HepG2 (cell line): Measurements from ENCODE around the gene DLG5. TPM values are rescaled to one million over a fixed set of nuclear protein-coding genes. Genes with fewer than 3 reads are reported as not detected.
A peak's percentile ranks its signal among the peaks of the same experiment; 100 is the strongest.

Experiments
- ATAC-seq: fragments of 200-7000 bp; cut with Tn5 transposase; 3 replicates; pipeline ENCODE4 v1.9.1; 2020; ENCODE audit warnings: mild to moderate bottlenecking, moderate library complexity
- BruUV-seq: library from RNA; stranded (reverse); fragments of 400-500 nt; replicated peaks from 2 replicates; lab custom pipeline; 2021; lab: Mats Ljungman, UMichigan
- CTCF ChIA-PET: fragments of 300-600 bp; formaldehyde crosslinking; extraction: SDS; loops from one replicate; lab custom pipeline; 2021; ENCODE audit warnings: low total read pairs, inconsistent platforms, low intra/inter-chr PET ratio; lab: Yijun Ruan, JAX
- POLR2A ChIA-PET: fragments of 350-600 bp; sonication (Branson Sonifier 250); formaldehyde crosslinking; loops from one replicate; lab custom pipeline; 2020; ENCODE audit warnings: antibody characterized with exemption, inconsistent platforms; lab: Yijun Ruan, JAX
- DNase-seq: peaks from one replicate; pipeline ENCODE4 v3.0.0-alpha.2; 2015; ENCODE audit warnings: low spot score
- FAIRE-seq: peaks from 3 replicates; lab custom pipeline; 2011; peaks lifted over from hg19 to GRCh38; lab: Jason Lieb, UNC
- H2AFZ ChIP-seq: one replicate; pipeline ENCODE4 v1.6.1; 2011; ENCODE audit warnings: low read length, inconsistent platforms
- H3K27ac ChIP-seq: fragments of 300-600 bp; 3 replicates; pipeline ENCODE4 v1.8.0; 2011; ENCODE audit warnings: mixed run types, mild to moderate bottlenecking, mixed read lengths, low read length, inconsistent platforms; ENCODE audit not compliant: insufficient read depth; ENCODE audit errors: extremely low read length
- H3K27me3 ChIP-seq, 2 experiments: fragments of 200-600 bp in 1 of 2; 2 replicates in 1 of 2; 3 replicates in 1 of 2; pipeline versions ENCODE4 v1.6.0 to v1.8.0; 2011; ENCODE audit warnings: low read length in 2 of 2, mild to moderate bottlenecking in 2 of 2, moderate library complexity in 2 of 2, inconsistent platforms in 1 of 2; ENCODE audit not compliant: insufficient read depth in 2 of 2, control insufficient read depth in 1 of 2
- H3K36me3 ChIP-seq, 2 experiments: fragments of 200-600 bp in 1 of 2; replicated peaks in 1 of 2; 2 replicates in 1 of 2; 3 replicates in 1 of 2; pipeline versions ENCODE4 v1.5.1 to v1.8.0; 2011; ENCODE audit warnings: low read length in 2 of 2, inconsistent platforms in 1 of 2; ENCODE audit not compliant: insufficient read depth in 2 of 2, control insufficient read depth in 1 of 2
- H3K4me1 ChIP-seq: 2 replicates; pipeline ENCODE4 v1.5.1; 2012; ENCODE audit warnings: low read length, inconsistent platforms; ENCODE audit not compliant: insufficient read depth
- H3K4me2 ChIP-seq: 2 replicates; pipeline ENCODE4 v1.6.0; 2011; ENCODE audit warnings: low read depth, low read length, inconsistent platforms
- H3K4me3 ChIP-seq, 3 experiments: fragments of 200-600 bp in 1 of 3; sonication (generic), shearing (Covaris generic) in 1 of 3; replicated peaks in 1 of 3; 2 replicates each; pipeline ENCODE4 v1.5.1; 2011 to 2016; ENCODE audit warnings: low read length in 3 of 3, inconsistent platforms in 2 of 3, low read depth in 2 of 3, mild to moderate bottlenecking in 2 of 3, control low read depth in 1 of 3, mixed read lengths in 1 of 3; ENCODE audit not compliant: insufficient read depth in 1 of 3
- H3K79me2 ChIP-seq: one replicate; pipeline ENCODE4 v1.6.1; 2011; ENCODE audit warnings: low read length, inconsistent platforms; ENCODE audit not compliant: insufficient read depth
- H3K9ac ChIP-seq: 2 replicates; pipeline ENCODE4 v1.6.0; 2011; ENCODE audit warnings: mild to moderate bottlenecking, low read depth, low read length, inconsistent platforms; ENCODE audit not compliant: insufficient read depth
- H3K9me3 ChIP-seq: 2 replicates; pipeline ENCODE4 v1.5.1; 2012; ENCODE audit warnings: mild to moderate bottlenecking, low read length
- H4K20me1 ChIP-seq: 2 replicates; pipeline ENCODE4 v1.6.0; 2011; ENCODE audit warnings: inconsistent platforms, mild to moderate bottlenecking, low read length, moderate library complexity; ENCODE audit not compliant: insufficient read depth
- ARNT ChIP-seq: fragments of 450-650 bp; IDR thresholded peaks from 2 replicates; pipeline ENCODE4 v1.6.1; 2017
- DNMT3B ChIP-seq: conservative IDR thresholded peaks from 2 replicates; pipeline ENCODE4 v1.6.1; 2016; ENCODE audit warnings: missing biosample characterization, control low read depth
- EZH2 ChIP-seq: conservative IDR thresholded peaks from 2 replicates; pipeline ENCODE4 v1.6.1; 2012; ENCODE audit warnings: mild to moderate bottlenecking, low read depth, low read length, moderate library complexity
- REL ChIP-seq: sonication (generic); formaldehyde crosslinking; conservative IDR thresholded peaks from 2 replicates; pipeline ENCODE4 v1.8.0; 2022; ENCODE audit warnings: mild to moderate bottlenecking, missing genetic modification reagents, moderate library complexity
- STAG1 ChIP-seq: sonication (generic); formaldehyde crosslinking; IDR thresholded peaks from 2 replicates; pipeline ENCODE4 v1.4.0; 2020; ENCODE audit warnings: missing genetic modification reagents
- ZNF782 ChIP-seq: sonication (generic); formaldehyde crosslinking; IDR thresholded peaks from 2 replicates; pipeline ENCODE4 v1.4.0; 2020; ENCODE audit warnings: missing genetic modification reagents, mild to moderate bottlenecking, borderline replicate concordance
- WGBS: methylation state at CpG from one replicate; pipeline ENCODE4 v1.1.6; 2017; ENCODE audit warnings: low lambda C conversion rate; 5-methylcytosine and 5-hydroxymethylcytosine counted together
- in situ Hi-C: cut with HindIII; loops from 2 replicates; pipeline ENCODE4 v1.10.0; 2017; ENCODE audit warnings: low pct_unique_long_range_greater_than_20kb; ENCODE audit not compliant: extremely low pct_ligation_motif_present
- intact Hi-C: fragments of 100-400 bp; cut with micrococcal nuclease; formaldehyde crosslinking; loops from one replicate; pipeline ENCODE4 v1.10.0; 2022; ENCODE audit not compliant: unreplicated experiment
- polyA plus RNA-seq, 8 experiments: library from polyadenylated mRNA; depleted of rRNA in 3 of 8; stranded (reverse) in 7 of 8; unstranded in 1 of 8; fragments of >200 nt; fragmentation: Illumina TruSeq in 4 of 8; extraction: Trizol in 4 of 8; gene quantifications; 2 replicates each; pipeline versions ENCODE4 v1.2.1 to v1.2.3, GENCODE V29; 2011 to 2016; ENCODE audit warnings: low read depth in 4 of 8, missing spikeins in 1 of 8, mixed read lengths in 1 of 8; ENCODE audit not compliant: insufficient read depth in 1 of 8
- total RNA-seq, 5 experiments: library from RNA; depleted of rRNA; stranded (reverse); fragments of >200 nt; fragmentation: Illumina TruSeq; extraction: Trizol; gene quantifications; 2 replicates each; pipeline ENCODE4 v1.2.3, GENCODE V29; 2016; ENCODE audit warnings: low read depth in 1 of 5
- TF ChIP-seq, protein P1 (sequence below): sonication (generic); formaldehyde crosslinking; IDR thresholded peaks from 2 replicates; pipeline ENCODE4 v1.4.0; 2020; ENCODE audit warnings: missing genetic modification reagents
- TF ChIP-seq, protein P2 (sequence below): sonication (generic); formaldehyde crosslinking; IDR thresholded peaks from 2 replicates; pipeline ENCODE4 v1.5.0; 2020; ENCODE audit warnings: mild to moderate bottlenecking, missing genetic modification reagents, moderate library complexity
- TF ChIP-seq, protein P3 (sequence below): sonication (generic); formaldehyde crosslinking; IDR thresholded peaks from 2 replicates; pipeline ENCODE4 v1.5.0; 2020; ENCODE audit warnings: missing genetic modification reagents
- TF ChIP-seq, protein P4 (sequence below): sonication (generic); formaldehyde crosslinking; IDR thresholded peaks from 2 replicates; pipeline ENCODE4 v1.9.0; 2022; ENCODE audit warnings: missing genetic modification reagents, mild to moderate bottlenecking, borderline replicate concordance

Gene DLG5
- total and polyA plus RNA-seq, 2 of the 13 experiments (the other 11 are each of a cell fraction or from before 2014, with no cell fraction given): 15.5 to 18.2 TPM

DNA sequence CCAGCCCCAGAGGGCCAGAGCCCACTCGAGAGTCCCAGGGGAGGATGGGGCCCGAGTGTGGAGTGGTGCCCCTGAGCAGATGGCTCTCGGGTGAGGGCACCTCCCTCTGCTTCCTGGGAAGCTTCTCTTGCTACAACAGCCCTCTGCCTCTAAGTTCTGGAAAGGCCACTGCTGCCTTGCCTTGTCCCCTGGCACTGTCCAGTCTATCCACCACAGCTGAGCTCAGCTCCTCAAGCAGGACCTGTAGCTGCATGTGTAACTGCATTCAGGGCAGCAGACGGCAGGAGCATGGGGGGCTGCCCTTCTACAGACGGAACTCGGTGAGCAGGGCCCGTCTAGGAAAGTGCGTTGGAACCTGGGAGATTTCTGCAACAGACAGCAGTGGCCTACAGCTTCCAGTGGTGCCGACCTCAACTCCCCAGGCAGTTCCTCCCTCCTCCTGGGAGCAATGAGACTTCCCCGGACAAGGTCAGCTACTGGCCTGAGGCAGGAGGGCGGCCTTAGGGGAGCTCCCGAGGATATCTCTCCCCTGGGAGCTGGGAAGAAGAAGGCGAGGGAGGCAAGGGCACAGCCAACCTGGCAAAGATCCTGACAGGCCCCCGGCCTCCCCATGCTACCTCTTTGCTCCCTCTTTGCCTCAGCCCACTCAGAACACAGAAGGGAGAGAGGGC is 88.5 kb downstream of the DLG5 start (continued):
- TF ChIP-seq, protein P1, sequence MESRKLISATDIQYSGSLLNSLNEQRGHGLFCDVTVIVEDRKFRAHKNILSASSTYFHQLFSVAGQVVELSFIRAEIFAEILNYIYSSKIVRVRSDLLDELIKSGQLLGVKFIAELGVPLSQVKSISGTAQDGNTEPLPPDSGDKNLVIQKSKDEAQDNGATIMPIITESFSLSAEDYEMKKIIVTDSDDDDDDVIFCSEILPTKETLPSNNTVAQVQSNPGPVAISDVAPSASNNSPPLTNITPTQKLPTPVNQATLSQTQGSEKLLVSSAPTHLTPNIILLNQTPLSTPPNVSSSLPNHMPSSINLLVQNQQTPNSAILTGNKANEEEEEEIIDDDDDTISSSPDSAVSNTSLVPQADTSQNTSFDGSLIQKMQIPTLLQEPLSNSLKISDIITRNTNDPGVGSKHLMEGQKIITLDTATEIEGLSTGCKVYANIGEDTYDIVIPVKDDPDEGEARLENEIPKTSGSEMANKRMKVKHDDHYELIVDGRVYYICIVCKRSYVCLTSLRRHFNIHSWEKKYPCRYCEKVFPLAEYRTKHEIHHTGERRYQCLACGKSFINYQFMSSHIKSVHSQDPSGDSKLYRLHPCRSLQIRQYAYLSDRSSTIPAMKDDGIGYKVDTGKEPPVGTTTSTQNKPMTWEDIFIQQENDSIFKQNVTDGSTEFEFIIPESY: no peak

DNA sequence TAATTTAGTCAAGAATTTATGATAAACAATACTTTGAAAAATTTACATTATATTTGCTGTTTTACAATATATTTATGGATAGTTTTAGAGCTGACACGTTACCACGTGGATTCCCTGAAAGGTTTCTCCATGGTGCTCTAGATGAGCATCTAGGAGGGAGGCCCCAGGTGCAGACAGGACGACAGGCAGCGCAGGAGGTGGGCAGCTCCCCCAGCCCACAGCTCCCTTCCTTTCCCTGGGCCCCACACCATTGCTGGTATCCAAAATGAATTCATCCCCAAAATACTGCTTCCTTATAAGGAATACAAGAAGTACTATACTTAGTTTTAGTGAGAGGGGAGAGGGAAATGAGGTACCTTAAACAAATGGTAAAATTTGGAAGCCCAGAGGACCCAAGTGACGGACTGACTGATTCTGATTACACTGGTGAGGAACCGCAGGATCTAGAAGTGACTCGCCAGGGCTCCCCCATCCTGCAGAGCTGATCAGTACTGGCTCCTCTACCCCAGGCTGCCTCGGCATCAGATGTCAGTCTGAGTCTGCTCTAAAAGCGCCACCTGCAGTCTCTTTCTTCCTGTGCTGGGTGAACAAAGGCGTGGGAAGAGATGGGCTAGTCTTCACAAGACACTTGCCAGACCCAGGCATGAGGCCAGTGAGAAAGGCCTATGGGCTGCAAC is 89.2 kb downstream of the DLG5 start:
- Histone ChIP-seq H3K4me3 (no peak overlapping the region), H3K27ac (no peak overlapping the region), H3K9ac (no peak overlapping the region), H3K27me3 (no peaks in the 10 kb centered on the region), H3K9me3 (no peaks in the 10 kb centered on the region), H3K4me1 (no peaks in the 10 kb centered on the region), H4K20me1 (no peaks in the 10 kb centered on the region)
- WGBS: 97% methylated on average over 10 of the region's 10 CpGs
- intact Hi-C loops: no loop called here
- FAIRE-seq: no peak
- no peak for TF ChIP-seq EZH2
- peak; percentile 5; the same call in 1 of the 2 replicates for TF ChIP-seq STAG1 (CRISPR knock-in tag)
- TF ChIP-seq, protein P2, sequence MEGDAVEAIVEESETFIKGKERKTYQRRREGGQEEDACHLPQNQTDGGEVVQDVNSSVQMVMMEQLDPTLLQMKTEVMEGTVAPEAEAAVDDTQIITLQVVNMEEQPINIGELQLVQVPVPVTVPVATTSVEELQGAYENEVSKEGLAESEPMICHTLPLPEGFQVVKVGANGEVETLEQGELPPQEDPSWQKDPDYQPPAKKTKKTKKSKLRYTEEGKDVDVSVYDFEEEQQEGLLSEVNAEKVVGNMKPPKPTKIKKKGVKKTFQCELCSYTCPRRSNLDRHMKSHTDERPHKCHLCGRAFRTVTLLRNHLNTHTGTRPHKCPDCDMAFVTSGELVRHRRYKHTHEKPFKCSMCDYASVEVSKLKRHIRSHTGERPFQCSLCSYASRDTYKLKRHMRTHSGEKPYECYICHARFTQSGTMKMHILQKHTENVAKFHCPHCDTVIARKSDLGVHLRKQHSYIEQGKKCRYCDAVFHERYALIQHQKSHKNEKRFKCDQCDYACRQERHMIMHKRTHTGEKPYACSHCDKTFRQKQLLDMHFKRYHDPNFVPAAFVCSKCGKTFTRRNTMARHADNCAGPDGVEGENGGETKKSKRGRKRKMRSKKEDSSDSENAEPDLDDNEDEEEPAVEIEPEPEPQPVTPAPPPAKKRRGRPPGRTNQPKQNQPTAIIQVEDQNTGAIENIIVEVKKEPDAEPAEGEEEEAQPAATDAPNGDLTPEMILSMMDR (CRISPR knock-in tag): peak; percentile 20; the same call in 1 of the 2 replicates
- TF ChIP-seq ARNT: no peak
- TF ChIP-seq REL: no peak
- TF ChIP-seq, protein P3, sequence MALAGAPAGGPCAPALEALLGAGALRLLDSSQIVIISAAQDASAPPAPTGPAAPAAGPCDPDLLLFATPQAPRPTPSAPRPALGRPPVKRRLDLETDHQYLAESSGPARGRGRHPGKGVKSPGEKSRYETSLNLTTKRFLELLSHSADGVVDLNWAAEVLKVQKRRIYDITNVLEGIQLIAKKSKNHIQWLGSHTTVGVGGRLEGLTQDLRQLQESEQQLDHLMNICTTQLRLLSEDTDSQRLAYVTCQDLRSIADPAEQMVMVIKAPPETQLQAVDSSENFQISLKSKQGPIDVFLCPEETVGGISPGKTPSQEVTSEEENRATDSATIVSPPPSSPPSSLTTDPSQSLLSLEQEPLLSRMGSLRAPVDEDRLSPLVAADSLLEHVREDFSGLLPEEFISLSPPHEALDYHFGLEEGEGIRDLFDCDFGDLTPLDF: no peak
- no peak for TF ChIP-seq ZNF782 (CRISPR knock-in tag)
- no peak for TF ChIP-seq DNMT3B (CRISPR knock-in tag)
- TF ChIP-seq, protein P4, sequence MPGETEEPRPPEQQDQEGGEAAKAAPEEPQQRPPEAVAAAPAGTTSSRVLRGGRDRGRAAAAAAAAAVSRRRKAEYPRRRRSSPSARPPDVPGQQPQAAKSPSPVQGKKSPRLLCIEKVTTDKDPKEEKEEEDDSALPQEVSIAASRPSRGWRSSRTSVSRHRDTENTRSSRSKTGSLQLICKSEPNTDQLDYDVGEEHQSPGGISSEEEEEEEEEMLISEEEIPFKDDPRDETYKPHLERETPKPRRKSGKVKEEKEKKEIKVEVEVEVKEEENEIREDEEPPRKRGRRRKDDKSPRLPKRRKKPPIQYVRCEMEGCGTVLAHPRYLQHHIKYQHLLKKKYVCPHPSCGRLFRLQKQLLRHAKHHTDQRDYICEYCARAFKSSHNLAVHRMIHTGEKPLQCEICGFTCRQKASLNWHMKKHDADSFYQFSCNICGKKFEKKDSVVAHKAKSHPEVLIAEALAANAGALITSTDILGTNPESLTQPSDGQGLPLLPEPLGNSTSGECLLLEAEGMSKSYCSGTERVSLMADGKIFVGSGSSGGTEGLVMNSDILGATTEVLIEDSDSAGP: no peak
- TF ChIP-seq, all 625 proteins: peak for 2
- ATAC-seq (peak; percentile 70), DNase-seq (no peak)
- no TSS peak for BruUV-seq
- peaks cover 40 to 66% of the 10 kb centered on the region in 2 experiments; a peak in 4 of 5 replicates for H3K36me3 ChIP-seq
- no peak overlapping the region for H3K4me2 ChIP-seq
- ChIA-PET POLR2A (no interaction called here), CTCF (no interaction called here)
- H3K79me2 ChIP-seq: no peaks in the 10 kb centered on the region
- H2AFZ ChIP-seq: no peak overlapping the region
- in situ Hi-C loops: no loop called here
